ENCODE data around the gene BLNK.
"Not testable (repeated sequence)": the region's sequence is repeated elsewhere in the genome, so short reads cannot be mapped to it uniquely, and the experiment has no call there.

Gene BLNK

GRCh38 chr10:96225119-96225518, 46.2 kb downstream of the BLNK start:
- no peak for DNase-seq (ENCODE audit: low spot score)

GRCh38 chr10:96222908-96223307, 48.5 kb downstream of the BLNK start:
- DNase-seq (ENCODE audit: low spot score): no peak

GRCh38 chr10:96222441-96222840, 48.9 kb downstream of the BLNK start:
- DNase-seq (ENCODE audit: low spot score): no peak

GRCh38 chr10:96218826-96219225, 52.5 kb downstream of the BLNK start:
- no peak for DNase-seq (ENCODE audit: low spot score)

- no peak for DNase-seq (ENCODE audit: low spot score)
These were observed 53.7 kb downstream of the BLNK start for GRCh38 chr10:96217711-96218110.

DNA sequence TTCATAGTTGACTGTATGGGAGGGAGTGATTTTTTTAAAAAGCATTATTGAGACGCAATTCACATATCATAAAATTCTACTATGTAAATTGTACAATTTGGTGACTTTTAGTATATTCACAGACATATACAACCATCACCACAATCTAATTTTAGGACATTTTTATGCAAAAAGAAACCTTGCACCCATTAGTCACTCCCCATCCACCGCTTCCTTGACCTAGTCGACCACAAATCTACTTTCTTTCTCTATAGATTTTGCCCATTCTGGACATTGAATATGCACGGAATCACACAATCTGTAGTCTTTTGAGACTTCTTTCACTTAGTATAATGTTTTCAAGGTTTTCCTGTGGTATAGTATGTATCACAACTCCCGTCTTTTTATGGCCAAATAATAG, 54.6 kb downstream of the BLNK start:
- no peak for DNase-seq (ENCODE audit: low spot score)

- no peak for DNase-seq (ENCODE audit: low spot score)
These were observed 58.5 kb downstream of the BLNK start for GRCh38 chr10:96212911-96213310.

- DNase-seq (ENCODE audit: low spot score): no peak
These were observed 59.6 kb downstream of the BLNK start for GRCh38 chr10:96211764-96212163.

GRCh38 chr10:96208946-96209345, 62.4 kb downstream of the BLNK start:
- DNase-seq (ENCODE audit: low spot score): no peak

- no peak for DNase-seq (ENCODE audit: low spot score)
These were observed 63.1 kb downstream of the BLNK start for GRCh38 chr10:96208271-96208670.

GRCh38 chr10:96205580-96205979, 65.8 kb downstream of the BLNK start:
- no peak for DNase-seq (ENCODE audit: low spot score)

- DNase-seq (ENCODE audit: low spot score): no peak
These were observed 69.8 kb downstream of the BLNK start for GRCh38 chr10:96201525-96201924.

- DNase-seq (ENCODE audit: low spot score): not testable (repeated sequence)
These were observed 81.9 kb downstream of the BLNK start for GRCh38 chr10:96189505-96189904.

GRCh38 chr10:96188916-96189315, 82.5 kb downstream of the BLNK start:
- DNase-seq (ENCODE audit: low spot score): no peak

- no peak for DNase-seq (ENCODE audit: low spot score)
These were observed 82.9 kb downstream of the BLNK start for GRCh38 chr10:96188421-96188820.

- no peak for DNase-seq (ENCODE audit: low spot score)
These were observed 94.4 kb downstream of the BLNK start for GRCh38 chr10:96176985-96177384.

DNA sequence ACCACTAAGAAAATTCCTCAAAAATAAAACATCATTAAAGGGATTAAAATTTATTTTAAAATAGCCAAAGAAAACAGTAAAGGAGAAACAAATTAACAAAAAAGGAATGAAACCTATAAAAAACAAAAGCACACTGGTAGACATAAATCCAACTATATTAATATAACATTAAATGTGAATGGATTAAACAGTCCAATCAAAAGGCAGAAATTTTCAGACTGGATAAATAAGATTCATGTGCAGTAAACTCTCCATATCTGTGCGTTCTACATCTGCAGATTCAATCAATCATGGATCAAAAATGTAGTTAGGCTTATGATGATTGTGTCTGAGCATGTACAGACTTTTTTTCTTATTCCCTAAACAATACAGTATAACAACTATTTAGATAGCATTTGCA, 98.7 kb downstream of the BLNK start:
- no peak for DNase-seq (ENCODE audit: low spot score)

GRCh38 chr10:96170230-96170629, 101.1 kb downstream of the BLNK start:
- DNase-seq (ENCODE audit: low spot score): no peak

- DNase-seq (ENCODE audit: low spot score): no peak
These were observed 102.8 kb downstream of the BLNK start for GRCh38 chr10:96168546-96168945.

- no peak for DNase-seq (ENCODE audit: low spot score)
These were observed 105.6 kb downstream of the BLNK start for GRCh38 chr10:96165726-96166125.

DNA sequence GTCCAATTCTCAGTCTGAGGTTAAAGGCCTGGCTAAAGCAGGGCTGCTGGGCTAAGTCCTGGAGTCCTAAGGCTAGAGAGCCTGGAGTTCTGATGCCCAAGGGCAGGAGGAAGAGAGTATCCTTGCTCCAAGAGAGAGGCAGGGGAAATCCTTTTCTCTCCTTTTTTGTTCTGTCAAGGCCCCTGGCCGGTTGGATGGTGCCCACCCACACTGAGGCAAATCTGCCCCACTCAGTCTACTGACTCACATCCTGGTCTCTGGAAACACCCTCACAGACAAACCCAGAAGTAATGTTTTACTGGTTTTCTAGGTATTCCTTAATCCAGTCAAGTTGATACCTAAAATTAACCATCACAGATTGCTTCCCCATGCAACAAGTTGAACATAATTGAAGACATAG, 118.3 kb downstream of the BLNK start:
- no peak for DNase-seq (ENCODE audit: low spot score)

DNA sequence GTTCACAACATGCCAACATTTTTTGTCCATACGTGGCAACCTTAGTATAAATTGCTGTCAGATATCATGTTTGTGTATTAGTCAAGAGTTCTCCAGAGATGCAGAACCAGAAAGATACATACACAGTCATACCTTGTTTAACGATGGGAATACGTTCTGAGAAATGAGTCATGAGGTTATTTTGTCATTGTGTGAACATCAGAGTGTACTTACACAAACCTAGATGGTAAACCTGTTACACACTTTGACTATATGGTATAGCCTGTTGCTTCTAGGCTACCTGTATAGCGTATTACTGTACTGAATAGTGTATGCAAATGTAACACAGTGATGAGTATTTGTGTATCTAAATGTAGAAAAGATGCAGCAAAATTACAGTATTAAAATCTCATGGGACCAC, 118.9 kb downstream of the BLNK start:
- no peak for DNase-seq (ENCODE audit: low spot score)

Data from HuH-7 (cell line).